H1 (cell line): ENCODE data around the gene PPARGC1A. TPM values are rescaled to one million over a fixed set of nuclear protein-coding genes. Genes with fewer than 3 reads are reported as not detected.

Source experiments
- CTCF ChIA-PET: fragments of 300-600 bp; sonication (Branson Sonifier 250); formaldehyde crosslinking; loops from one replicate; lab custom pipeline; 2021; ENCODE audit not compliant: partially characterized antibody; lab: Charles Lee
- POLR2A ChIA-PET: fragments of 300-600 bp; sonication (Branson Sonifier 250); formaldehyde crosslinking; loops from one replicate; lab custom pipeline; 2021; ENCODE audit warnings: inconsistent platforms; ENCODE audit not compliant: partially characterized antibody; lab: Charles Lee
- DNase-seq, 2 experiments: peaks; one replicate each; pipeline versions ENCODE4 v3.0.0 to v3.0.0-alpha.2; 2010 to 2022; ENCODE audit warnings: low spot score in 2 of 2, low read depth in 1 of 2, mixed read lengths in 1 of 2
- FAIRE-seq: peaks from 2 replicates; lab custom pipeline; 2011; peaks lifted over from hg19 to GRCh38; lab: Jason Lieb, UNC
- H2AFZ ChIP-seq: 2 replicates; pipeline ENCODE4 v1.8.1; 2012; ENCODE audit warnings: low read length, inconsistent platforms
- H2AK5ac ChIP-seq: 2 replicates; pipeline ENCODE4 v1.6.1; 2013; ENCODE audit warnings: low read depth, low read length
- H2BK120ac ChIP-seq: replicated peaks from 2 replicates; pipeline ENCODE3; 2013; ENCODE audit warnings: low read depth, low read length, inconsistent platforms
- H2BK12ac ChIP-seq: 2 replicates; pipeline ENCODE4 v1.6.1; 2013; ENCODE audit warnings: low read depth, low read length
- H2BK15ac ChIP-seq: 2 replicates; pipeline ENCODE4 v1.6.1; 2013; ENCODE audit warnings: low read length
- H2BK20ac ChIP-seq: 2 replicates; pipeline ENCODE4 v1.6.1; 2013; ENCODE audit warnings: low read length
- H2BK5ac ChIP-seq: 2 replicates; pipeline ENCODE4 v1.6.1; 2013; ENCODE audit warnings: low read depth, low read length
- H3K14ac ChIP-seq: 2 replicates; pipeline ENCODE4 v1.6.1; 2013; ENCODE audit warnings: inconsistent platforms; ENCODE audit not compliant: insufficient read length
- H3K18ac ChIP-seq: 2 replicates; pipeline ENCODE4 v1.6.1; 2013; ENCODE audit warnings: low read length; ENCODE audit errors: extremely low read depth
- H3K23ac ChIP-seq: 2 replicates; pipeline ENCODE4 v1.6.1; 2013; ENCODE audit warnings: inconsistent platforms; ENCODE audit not compliant: insufficient read length
- H3K23me2 ChIP-seq: 2 replicates; pipeline ENCODE4 v1.6.1; 2013; ENCODE audit warnings: low read depth, low read length
- H3K27ac ChIP-seq: 2 replicates; pipeline ENCODE4 v1.6.1; 2011; ENCODE audit warnings: low read depth, low read length, inconsistent platforms
- H3K27me3 ChIP-seq, 4 experiments: replicated peaks in 1 of 4; 1 replicate in 1 of 4; 2 replicates in 3 of 4; pipeline versions ENCODE4 v1.6.1 to v1.8.1; 2011 to 2013; ENCODE audit warnings: low read length in 3 of 4, mild to moderate bottlenecking in 3 of 4, inconsistent platforms in 2 of 4, mixed read lengths in 2 of 4, moderate library complexity in 1 of 4; ENCODE audit not compliant: control insufficient read depth in 3 of 4, insufficient read depth in 3 of 4; ENCODE audit errors: extremely low read depth in 1 of 4
- H3K36me3 ChIP-seq, 4 experiments: 2 replicates each; pipeline versions ENCODE4 v1.6.1 to v1.8.1; 2011 to 2013; ENCODE audit warnings: mild to moderate bottlenecking in 4 of 4, low read length in 3 of 4, moderate library complexity in 2 of 4, control low read depth in 1 of 4, inconsistent platforms in 1 of 4; ENCODE audit not compliant: insufficient read depth in 4 of 4, control insufficient read depth in 2 of 4
- H3K4ac ChIP-seq: replicated peaks from 2 replicates; pipeline ENCODE3; 2013; ENCODE audit warnings: low read length, low read depth, mixed read lengths, inconsistent platforms; ENCODE audit not compliant: insufficient read length
- H3K4me1 ChIP-seq, 4 experiments: replicated peaks in 1 of 4; 1 replicate in 1 of 4; 2 replicates in 3 of 4; pipeline versions ENCODE4 v1.6.1 to v1.8.1; 2011 to 2013; ENCODE audit warnings: low read length in 3 of 4, inconsistent platforms in 2 of 4, mixed read lengths in 1 of 4; ENCODE audit not compliant: insufficient read depth in 4 of 4, control insufficient read depth in 3 of 4
- H3K4me2 ChIP-seq, 2 experiments: 2 replicates each; pipeline versions ENCODE4 v1.6.1 to v1.8.1; 2011 to 2013; ENCODE audit warnings: low read depth in 2 of 2, low read length in 2 of 2, control low read depth in 1 of 2, inconsistent platforms in 1 of 2, mild to moderate bottlenecking in 1 of 2; ENCODE audit not compliant: insufficient read depth in 1 of 2
- H3K4me3 ChIP-seq, 4 experiments: fragments of 200-600, 300-600 bp in 1 of 4; sonication (generic), shearing (Covaris generic), sonication (Bioruptor Twin) in 1 of 4; 2 replicates each; pipeline versions ENCODE4 v1.5.1 to v1.8.1; 2011 to 2016; ENCODE audit warnings: low read length in 4 of 4, low read depth in 3 of 4, control low read depth in 2 of 4, inconsistent platforms in 2 of 4, mild to moderate bottlenecking in 2 of 4, mixed read lengths in 1 of 4, moderate library complexity in 1 of 4; ENCODE audit not compliant: insufficient read depth in 2 of 4; ENCODE audit errors: extremely low read depth in 1 of 4
- H3K56ac ChIP-seq: replicated peaks from 2 replicates; pipeline ENCODE3; 2013; ENCODE audit warnings: low read depth, mild to moderate bottlenecking, mixed read lengths, low read length, inconsistent platforms; ENCODE audit not compliant: insufficient read length
- H3K79me1 ChIP-seq: 2 replicates; pipeline ENCODE4 v1.6.1; 2013; ENCODE audit warnings: low read depth, low read length, control low read depth
- H3K79me2 ChIP-seq, 2 experiments: 2 replicates each; pipeline versions ENCODE4 v1.6.1 to v1.8.1; 2012 to 2013; ENCODE audit warnings: low read length in 2 of 2, mild to moderate bottlenecking in 2 of 2, inconsistent platforms in 1 of 2; ENCODE audit not compliant: insufficient read depth in 2 of 2, control insufficient read depth in 1 of 2
- H3K9ac ChIP-seq, 4 experiments: replicated peaks in 1 of 4; 1 replicate in 1 of 4; 2 replicates in 3 of 4; pipeline versions ENCODE4 v1.6.1 to v1.8.1; 2011 to 2013; ENCODE audit warnings: low read depth in 3 of 4, low read length in 3 of 4, control low read depth in 2 of 4, mild to moderate bottlenecking in 2 of 4, moderate library complexity in 2 of 4, inconsistent platforms in 1 of 4; ENCODE audit errors: extremely low read depth in 1 of 4
- H3K9me3 ChIP-seq, 2 experiments: 2 replicates each; pipeline versions ENCODE4 v1.6.1 to v1.8.1; 2012 to 2013; ENCODE audit warnings: mild to moderate bottlenecking in 2 of 2, moderate library complexity in 2 of 2, control low read depth in 1 of 2, inconsistent platforms in 1 of 2, low read depth in 1 of 2, low read length in 1 of 2, mixed read lengths in 1 of 2; ENCODE audit not compliant: insufficient read depth in 2 of 2
- H4K20me1 ChIP-seq, 2 experiments: replicated peaks in 1 of 2; 2 replicates each; pipeline versions ENCODE3 to v1.8.1; 2011 to 2013; ENCODE audit warnings: inconsistent platforms in 2 of 2, low read length in 2 of 2, mild to moderate bottlenecking in 1 of 2; ENCODE audit not compliant: insufficient read depth in 2 of 2, control insufficient read depth in 1 of 2
- H4K5ac ChIP-seq: 2 replicates; pipeline ENCODE4 v1.6.1; 2013; ENCODE audit warnings: low read length, low read depth, mixed read lengths, inconsistent platforms; ENCODE audit not compliant: insufficient read length
- H4K8ac ChIP-seq: 2 replicates; pipeline ENCODE4 v1.8.0; 2013; ENCODE audit warnings: mild to moderate bottlenecking, moderate library complexity, low read length, inconsistent platforms; ENCODE audit not compliant: insufficient read depth; ENCODE audit errors: extremely low read depth
- H4K91ac ChIP-seq: replicated peaks from 2 replicates; pipeline ENCODE3; 2013; ENCODE audit warnings: low read length, mixed read lengths, inconsistent platforms; ENCODE audit not compliant: insufficient read length
- BCL11A ChIP-seq, 2 experiments: IDR thresholded peaks; one replicate each; pipeline ENCODE4 v1.6.1; 2011; ENCODE audit warnings: low read depth in 2 of 2, low read length in 2 of 2, mild to moderate bottlenecking in 2 of 2
- WGBS, 2 experiments: shearing (Covaris generic) in 1 of 2; methylation state at CpG; one replicate each; pipeline versions ENCODE4 v1.1.6 to v1.1.7; 2013 to 2015; ENCODE audit warnings: low lambda C conversion rate in 2 of 2, mixed read lengths in 2 of 2, inconsistent platforms in 1 of 2, low coverage in 1 of 2, missing lambda C conversion rate in 1 of 2; ENCODE audit not compliant: insufficient replicate concordance in 2 of 2, insufficient coverage in 1 of 2, insufficient read length in 1 of 2; ENCODE audit errors: extremely low coverage in 1 of 2, missing lambda C conversion rate in 1 of 2; 5-methylcytosine and 5-hydroxymethylcytosine counted together
- polyA plus RNA-seq, 7 experiments: library from polyadenylated mRNA; depleted of rRNA in 3 of 7; stranded (reverse) in 5 of 7; unstranded in 2 of 7; fragments of >200 nt in 5 of 7; fragments of 200-250 nt in 2 of 7; gene quantifications; 1 replicate in 5 of 7; 2 replicates in 1 of 7; 4 replicates in 1 of 7; pipeline versions ENCODE4 v1.2.1 to v1.2.3, GENCODE V29; 2011 to 2013; ENCODE audit warnings: missing spikeins in 2 of 7, mixed read lengths in 2 of 7
- total RNA-seq: library from RNA; stranded (reverse); fragmentation: NEBNext Ultra II Directional; extraction: Animal tissue kit (Norgen Biotek cat#: 25700); gene quantifications from 2 replicates; pipeline ENCODE4 v1.2.1, GENCODE V29; 2021

PPARGC1A gene
- total and polyA plus RNA-seq, 2 of the 8 experiments (the other 6 are each of a cell fraction or from before 2014, with no cell fraction given), result 0.54 to 1.4 TPM

GRCh38 chr4:23855912-23856605, 33.8 kb downstream of the PPARGC1A start:
- no peak overlapping the region for H3K9ac ChIP-seq
- no peaks in the 10 kb centered on the region for H4K20me1 ChIP-seq
- TF ChIP-seq BCL11A (IDR thresholded peaks at IDR 0.05; ENCODE audit: low read depth in 2 of 2, low read length in 2 of 2), result no peak
- POLR2A ChIA-PET, result no interaction called here
- no peak overlapping the region for H2BK12ac ChIP-seq
- H3K14ac ChIP-seq, result no peak overlapping the region
- no peak overlapping the region for H2BK120ac ChIP-seq
- no peaks in the 10 kb centered on the region for H3K27me3 ChIP-seq
- no peak overlapping the region for H2BK20ac ChIP-seq
- no peak overlapping the region for H2AK5ac ChIP-seq
- no peak overlapping the region for H3K18ac ChIP-seq
- H3K9me3 ChIP-seq, result 0 out of 4 replicates have a peak, but pooled peaks cover 3 to 4% of the 10 kb centered on the region in 2 experiments
- H3K4ac ChIP-seq, result no peak overlapping the region
- H2BK5ac ChIP-seq, result no peak overlapping the region
- no peaks in the 10 kb centered on the region for H3K36me3 ChIP-seq
- H3K4me3 ChIP-seq, result no peak overlapping the region
- H4K91ac ChIP-seq, result no peak overlapping the region
- no peak overlapping the region for H3K23ac ChIP-seq
- peaks cover 0 to 8% (median 2%) of the 10 kb centered on the region in 4 experiments; a peak in 3 of 7 replicates for H3K4me1 ChIP-seq
- no peak overlapping the region for H4K5ac ChIP-seq
- CTCF ChIA-PET, result interaction anchor here (0.7 to 1.9 kb wide), 4 partner anchors 11 to 176 kb away, joined by 3 to 7 read pairs (median 4); no protein-coding TSS in a partner anchor
- no peaks in the 10 kb centered on the region for H3K23me2 ChIP-seq
- H2AFZ ChIP-seq, result no peak overlapping the region
- no peak overlapping the region for H2BK15ac ChIP-seq
- no peak overlapping the region for H3K56ac ChIP-seq
- 84% methylated on average over 5 of the region's 5 CpGs; no CpG with 5 or more reads in 1 of the 2 experiments for WGBS, 2 experiments
- no peaks in the 10 kb centered on the region for H3K79me2 ChIP-seq
- FAIRE-seq (no peak), DNase-seq (no peak)
- H3K79me1 ChIP-seq, result no peaks in the 10 kb centered on the region
- H4K8ac ChIP-seq, result no peak overlapping the region
- no peak overlapping the region for H3K27ac ChIP-seq
- H3K4me2 ChIP-seq, result no peak overlapping the region
